ENCODE measurements around the gene NAA25.
"Not testable (repeated sequence)": the region's sequence is repeated elsewhere in the genome, so short reads cannot be mapped to it uniquely, and the experiment has no call there.

The NAA25 gene

DNA sequence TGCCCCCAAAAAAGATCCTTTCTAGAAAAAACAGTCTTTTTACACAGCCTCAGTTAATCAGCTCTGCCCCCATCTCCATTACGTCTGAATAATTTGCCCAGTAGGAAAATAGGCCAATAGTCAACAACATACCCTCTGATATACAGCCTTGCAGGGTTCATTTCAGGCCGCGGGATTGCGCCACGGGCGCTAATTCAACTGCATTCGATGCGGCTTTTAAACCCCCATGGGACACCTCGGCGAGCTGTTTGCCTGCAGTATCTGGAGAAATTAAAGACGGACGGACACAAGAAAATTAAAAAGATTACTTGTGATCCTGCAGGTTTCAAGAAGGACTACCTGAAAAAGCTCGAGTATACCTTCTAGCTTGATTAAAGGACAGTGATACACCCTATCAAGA lies 59.2 kb downstream of the NAA25 start:
- no peak for DNase-seq

- DNase-seq, result no peak
Observed at GRCh38 chr12:112046003-112046402, 62.6 kb downstream of the NAA25 start.

GRCh38 chr12:112036614-112037013 lies 72.0 kb downstream of the NAA25 start:
- not testable (repeated sequence) for DNase-seq

- DNase-seq, result no peak
Observed at GRCh38 chr12:112035219-112035785, 73.3 kb downstream of the NAA25 start.

GRCh38 chr12:112032292-112032691 lies 76.3 kb downstream of the NAA25 start:
- no peak for DNase-seq

- no peak for DNase-seq
Observed at GRCh38 chr12:112031472-112031871, 77.1 kb downstream of the NAA25 start.

DNA sequence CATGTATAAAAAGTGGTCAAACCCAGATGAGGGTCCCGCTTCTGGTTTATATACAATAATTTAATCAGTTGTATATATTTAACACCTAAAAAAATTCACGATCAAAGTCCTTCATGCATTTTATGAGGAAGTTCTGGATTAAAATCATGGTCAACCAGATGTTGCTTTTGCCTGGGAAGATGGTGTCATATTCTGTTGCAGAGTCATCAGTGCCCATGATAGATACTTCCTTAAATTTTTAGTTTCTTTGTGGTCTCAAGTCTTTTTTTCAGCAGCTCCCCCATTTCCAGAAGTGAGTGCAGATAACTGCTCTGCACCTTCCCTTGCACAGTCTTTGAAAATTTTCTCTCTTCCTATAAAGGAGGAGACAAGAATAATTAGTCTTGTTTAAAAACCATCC lies 79.3 kb downstream of the NAA25 start:
- DNase-seq, result no peak

DNA sequence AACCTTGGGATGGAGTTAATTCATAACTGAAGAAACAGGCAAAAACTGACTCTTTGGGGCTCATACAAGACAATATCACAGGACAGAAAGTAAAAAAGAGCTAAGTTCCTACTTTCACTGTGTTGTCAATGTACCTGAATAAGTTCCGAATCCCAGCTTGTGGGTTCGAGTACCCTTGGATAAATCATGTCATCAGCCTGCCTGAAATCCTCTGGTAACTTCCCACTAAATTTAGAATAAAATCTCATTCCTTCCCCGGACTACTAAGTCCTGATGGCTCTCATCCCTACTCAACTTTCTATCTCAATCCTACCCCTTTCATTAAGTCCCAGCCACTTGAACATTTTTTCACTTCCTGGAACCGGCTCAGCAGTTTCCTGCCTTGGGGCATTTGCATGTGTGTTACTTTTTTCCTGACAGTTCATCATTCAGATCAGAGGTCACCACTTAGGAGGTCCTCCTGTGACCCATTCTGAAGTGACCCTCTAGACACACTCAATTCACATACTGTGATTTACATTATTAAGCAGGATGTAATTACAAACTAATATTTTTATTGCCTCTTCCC lies 82.7 kb downstream of the NAA25 start:
- no peak for DNase-seq

DNA sequence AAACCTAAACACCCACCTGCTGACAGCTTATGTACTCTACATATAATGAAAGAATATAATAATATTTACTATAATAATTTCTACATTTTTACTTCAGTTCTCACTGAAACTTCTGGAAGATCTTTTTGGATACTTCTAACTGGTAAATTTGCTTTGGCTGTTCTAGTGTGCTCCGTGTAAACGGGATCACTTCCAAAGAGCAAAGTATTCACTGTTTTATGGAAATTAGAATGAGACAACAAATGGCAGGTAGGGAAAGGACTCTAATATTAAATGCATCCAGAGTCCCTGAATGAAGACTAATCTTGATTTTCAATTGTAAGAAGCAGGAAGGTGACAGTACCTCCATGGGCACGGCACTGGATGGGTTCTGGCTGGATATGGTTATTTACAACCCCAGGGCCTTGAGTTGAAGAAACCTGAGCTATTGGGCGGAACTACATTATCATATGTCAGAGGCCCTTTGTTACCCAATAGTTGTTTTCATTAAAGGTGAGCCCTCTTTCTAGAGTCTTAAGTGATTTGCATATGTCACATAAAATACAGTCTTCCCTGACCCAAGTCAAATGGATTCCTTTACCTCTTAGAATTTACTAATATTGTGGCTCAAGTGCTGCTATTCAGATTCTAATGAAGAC lies 84.7 kb downstream of the NAA25 start:
- DNase-seq, result no peak

DNA sequence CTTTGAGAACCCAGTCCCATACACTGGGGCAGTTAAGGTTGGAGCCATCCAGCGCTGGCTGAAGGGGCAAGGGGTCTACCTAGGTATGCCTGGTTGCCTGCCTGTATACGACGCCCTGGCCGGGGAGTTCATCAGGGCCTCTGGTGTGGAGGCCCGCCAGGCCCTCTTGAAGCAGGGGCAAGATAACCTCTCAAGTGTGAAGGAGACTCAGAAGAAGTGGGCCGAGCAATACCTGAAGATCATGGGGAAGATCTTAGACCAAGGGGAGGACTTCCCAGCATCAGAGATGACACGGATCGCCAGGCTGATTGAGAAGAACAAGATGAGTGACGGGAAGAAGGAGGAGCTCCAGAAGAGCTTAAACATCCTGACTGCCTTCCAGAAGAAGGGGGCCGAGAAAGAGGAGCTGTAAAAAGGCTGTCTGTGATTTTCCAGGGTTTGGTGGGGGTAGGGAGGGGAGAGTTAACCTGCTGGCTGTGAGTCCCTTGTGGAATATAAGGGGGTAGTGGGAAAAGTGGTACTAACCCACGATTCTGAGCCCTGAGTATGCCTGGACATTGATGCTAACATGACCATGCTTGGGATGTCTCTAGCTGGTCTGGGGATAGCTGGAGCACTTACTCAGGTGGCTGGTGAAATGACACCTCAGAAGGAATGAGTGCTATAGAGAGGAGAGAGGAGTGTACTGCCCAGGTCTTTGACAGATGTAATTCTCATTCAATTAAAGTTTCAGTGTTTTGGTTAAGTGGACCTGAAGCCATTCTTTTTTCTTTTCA lies 86.2 kb downstream of the NAA25 start:
- no peak for DNase-seq

GRCh38 chr12:112020947-112021457 lies 87.6 kb downstream of the NAA25 start:
- no peak for DNase-seq

DNA sequence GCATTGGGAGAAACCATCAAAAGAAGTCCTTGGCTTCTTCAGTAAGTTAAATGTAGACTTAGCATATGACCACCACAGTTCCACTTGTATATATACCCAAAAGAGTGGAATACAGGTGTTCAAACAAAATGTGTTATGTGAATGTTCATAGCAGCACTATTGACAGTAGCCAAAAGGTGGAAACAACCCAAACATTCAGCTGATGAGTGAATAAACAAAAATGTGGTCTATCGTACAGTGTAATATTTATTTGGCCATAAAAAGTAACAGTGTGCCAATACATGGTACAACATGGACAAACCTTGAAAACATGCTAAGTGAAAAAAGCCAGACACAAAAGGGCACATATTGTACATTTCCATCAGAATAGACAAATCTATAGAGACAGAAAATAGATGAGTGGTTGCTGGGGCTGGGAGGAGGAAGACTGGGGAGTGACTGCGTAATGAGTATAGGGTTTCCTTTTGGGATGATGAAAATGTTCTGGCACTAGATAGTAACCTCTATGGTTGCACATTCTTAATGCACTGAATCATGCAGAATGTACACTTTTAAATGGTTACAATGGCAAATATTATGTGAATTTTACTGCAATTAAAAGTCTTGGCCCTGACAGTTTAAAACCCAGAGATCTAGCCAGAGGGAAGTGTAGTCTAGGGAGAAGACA lies 89.9 kb downstream of the NAA25 start:
- no peak for DNase-seq

- DNase-seq, result no peak
Observed at GRCh38 chr12:112017041-112017440, 91.5 kb downstream of the NAA25 start.

DNA sequence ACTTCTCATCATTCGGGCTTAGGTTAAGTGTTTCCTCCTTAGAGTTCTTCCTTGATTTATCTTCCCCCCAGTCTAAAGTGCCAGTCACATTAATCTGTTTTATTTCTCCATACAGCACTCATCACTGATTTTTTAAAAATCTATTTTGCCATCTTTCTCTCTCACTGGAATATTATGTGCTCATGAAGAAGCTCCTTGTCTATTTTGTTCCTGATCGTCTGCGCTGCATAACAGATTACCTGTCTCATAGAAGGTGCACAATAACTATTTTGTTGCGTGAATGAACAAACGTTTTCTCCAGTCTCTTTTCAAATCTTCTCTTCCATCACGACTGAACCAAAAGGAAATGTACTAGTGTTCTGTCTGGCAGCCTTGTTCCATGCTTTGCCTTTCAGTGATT lies 92.6 kb downstream of the NAA25 start:
- DNase-seq, result no peak

GRCh38 chr12:112013601-112014402 lies 94.8 kb downstream of the NAA25 start:
- peak; percentile 60 for DNase-seq

DNA sequence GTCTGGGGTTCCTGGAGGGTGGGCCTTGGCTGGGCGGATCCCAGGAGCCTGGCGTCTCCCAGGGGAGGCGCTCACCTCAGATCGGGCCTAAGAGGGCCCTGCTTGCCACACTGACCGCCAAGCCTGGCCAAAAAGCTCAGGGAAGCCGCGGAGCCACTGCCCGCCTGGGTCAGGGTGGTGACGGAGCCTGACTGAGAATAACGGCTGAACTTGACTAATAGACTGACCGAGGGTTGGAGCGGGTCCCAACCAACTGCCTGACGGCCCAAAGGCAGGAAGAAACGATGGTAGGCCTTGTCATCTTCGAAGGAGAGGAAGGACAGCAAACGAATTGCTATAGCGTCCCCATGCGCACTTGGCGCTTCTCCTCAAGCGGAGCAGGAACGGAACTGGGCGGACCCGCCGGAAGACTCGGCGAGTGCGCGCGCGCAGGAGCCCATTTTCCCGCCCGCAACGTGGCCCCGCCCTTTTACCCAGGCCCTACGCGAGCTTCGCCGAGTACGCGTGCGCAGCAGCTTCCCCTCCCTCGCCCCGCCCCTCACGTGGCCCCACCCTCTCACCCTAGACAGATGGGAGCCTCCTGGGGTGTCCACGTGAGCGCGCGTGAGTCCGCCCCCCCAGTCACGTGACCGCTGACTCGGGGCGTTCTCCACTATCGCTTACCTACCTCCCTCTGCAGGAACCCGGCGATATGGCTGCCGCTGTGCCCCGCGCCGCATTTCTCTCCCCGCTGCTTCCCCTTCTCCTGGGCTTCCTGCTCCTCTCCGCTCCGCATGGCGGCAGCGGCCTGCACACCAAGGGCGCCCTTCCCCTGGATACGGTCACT lies 95.6 kb downstream of the NAA25 start, which contains the start of the genes ERP29 and TMEM116:
Gene ERP29, plus strand, starts transcription at position 652 of the 826 bp plus-strand sequence. Its CDS starts 40 bp downstream, at position 692.
Gene TMEM116, minus strand, starts transcription at position 391 of the 826 bp plus-strand sequence. CDS start 7,895 bp downstream, outside the sequence.
- DNase-seq, result peak; percentile 98

GRCh38 chr12:112011685-112012084 lies 96.9 kb downstream of the NAA25 start:
- DNase-seq, result no peak

- no peak for DNase-seq
Observed at GRCh38 chr12:112010415-112011344, 97.9 kb downstream of the NAA25 start.

GRCh38 chr12:112009596-112009995 lies 99.0 kb downstream of the NAA25 start:
- not testable (repeated sequence) for DNase-seq

GRCh38 chr12:112008918-112009317 lies 99.7 kb downstream of the NAA25 start:
- no peak for DNase-seq

All from NCI-H1048 (cell line).